IgD-negative memory B cell (primary cell): ENCODE data around the gene DPY19L3. TPM values are rescaled to one million over a fixed set of nuclear protein-coding genes. Genes with fewer than 3 reads are reported as not detected.
A peak's percentile ranks its signal among the peaks of the same experiment; 100 is the strongest.

Source experiments
- H3K27ac Mint-ChIP-seq, 3 donors: one replicate each; pipeline ENCODE4 v1.8.0; 2020 to 2022; ENCODE audit warnings: mild to moderate bottlenecking in 3 of 3, mixed read lengths in 3 of 3, moderate library complexity in 1 of 3
- H3K27me3 Mint-ChIP-seq: one replicate; pipeline ENCODE4 v1.8.0; 2021; ENCODE audit warnings: mixed read lengths
- H3K36me3 Mint-ChIP-seq: one replicate; pipeline ENCODE4 v1.8.0; 2020; ENCODE audit warnings: mild to moderate bottlenecking, mixed read lengths
- H3K4me1 Mint-ChIP-seq, 3 donors: one replicate each; pipeline ENCODE4 v1.8.0; 2020 to 2022; ENCODE audit warnings: mixed read lengths in 3 of 3, mild to moderate bottlenecking in 1 of 3
- H3K4me3 Mint-ChIP-seq, 4 donors: one replicate each; pipeline ENCODE4 v1.8.0; 2020 to 2022; ENCODE audit warnings: mild to moderate bottlenecking in 4 of 4, mixed read lengths in 4 of 4, moderate library complexity in 3 of 4
- H3K9me3 Mint-ChIP-seq, 3 donors: one replicate each; pipeline ENCODE4 v1.8.0; 2020 to 2021; ENCODE audit warnings: mixed read lengths in 3 of 3, mild to moderate bottlenecking in 1 of 3
- polyA plus RNA-seq: library from polyadenylated mRNA; unstranded; fragments of 300-500 nt; fragmentation: Illumina TruSeq; gene quantifications from one replicate; pipeline ENCODE4 v1.2.3, GENCODE V29; 2021

The DPY19L3 gene, protein sequence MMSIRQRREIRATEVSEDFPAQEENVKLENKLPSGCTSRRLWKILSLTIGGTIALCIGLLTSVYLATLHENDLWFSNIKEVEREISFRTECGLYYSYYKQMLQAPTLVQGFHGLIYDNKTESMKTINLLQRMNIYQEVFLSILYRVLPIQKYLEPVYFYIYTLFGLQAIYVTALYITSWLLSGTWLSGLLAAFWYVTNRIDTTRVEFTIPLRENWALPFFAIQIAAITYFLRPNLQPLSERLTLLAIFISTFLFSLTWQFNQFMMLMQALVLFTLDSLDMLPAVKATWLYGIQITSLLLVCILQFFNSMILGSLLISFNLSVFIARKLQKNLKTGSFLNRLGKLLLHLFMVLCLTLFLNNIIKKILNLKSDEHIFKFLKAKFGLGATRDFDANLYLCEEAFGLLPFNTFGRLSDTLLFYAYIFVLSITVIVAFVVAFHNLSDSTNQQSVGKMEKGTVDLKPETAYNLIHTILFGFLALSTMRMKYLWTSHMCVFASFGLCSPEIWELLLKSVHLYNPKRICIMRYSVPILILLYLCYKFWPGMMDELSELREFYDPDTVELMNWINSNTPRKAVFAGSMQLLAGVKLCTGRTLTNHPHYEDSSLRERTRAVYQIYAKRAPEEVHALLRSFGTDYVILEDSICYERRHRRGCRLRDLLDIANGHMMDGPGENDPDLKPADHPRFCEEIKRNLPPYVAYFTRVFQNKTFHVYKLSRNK
- polyA plus RNA-seq = 2.1 TPM

DNA sequence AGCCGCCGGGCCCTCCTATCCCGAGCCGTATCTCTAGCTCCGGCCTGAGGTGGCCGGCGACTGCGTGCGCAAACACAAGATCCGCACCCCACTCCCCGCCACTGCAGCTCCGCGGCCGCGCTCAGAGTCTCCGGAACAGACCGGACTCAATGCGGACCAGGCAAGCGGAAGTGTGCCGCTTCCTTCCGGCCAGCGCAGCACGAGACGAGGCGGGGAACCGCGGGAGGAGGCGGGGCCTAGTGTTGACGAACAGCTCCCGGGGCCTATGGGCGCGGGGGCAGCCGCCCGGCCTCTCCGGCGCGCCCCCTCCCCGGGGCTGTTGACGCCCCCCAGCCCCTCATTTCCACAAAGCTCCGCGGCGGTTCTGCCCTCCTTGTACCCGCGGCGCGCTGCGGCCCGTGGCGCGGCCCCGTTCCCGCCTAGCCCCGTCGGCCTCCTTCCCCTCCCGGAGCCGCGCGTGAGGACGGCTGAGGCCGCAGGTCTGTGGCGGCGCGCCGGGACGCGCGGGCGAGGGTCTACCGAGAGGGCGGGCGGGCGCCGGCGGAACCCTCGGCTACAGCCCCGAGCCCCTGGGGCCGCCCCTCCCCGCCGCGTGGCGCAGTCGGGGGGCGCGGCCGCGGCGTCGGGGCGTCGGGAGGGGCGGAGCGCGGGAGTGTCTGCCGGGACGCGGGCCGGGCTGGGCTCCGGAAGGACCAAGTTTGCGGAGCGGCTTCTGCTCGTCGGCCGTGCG is at the start of gene DPY19L3:
Gene DPY19L3, plus strand, starts transcription at position 340 of the 730 bp plus-strand sequence. CDS start 2,484 bp downstream, outside the sequence.
- no peaks in the 10 kb centered on the region for H3K9me3 Mint-ChIP-seq
- H3K36me3 Mint-ChIP-seq = peaks cover 7% of the 10 kb centered on the region
- H3K27me3 Mint-ChIP-seq = no peaks in the 10 kb centered on the region
- peak within 1 kb of the TSS; percentile 89 to 96 (median 93) for H3K4me3 Mint-ChIP-seq
- H3K4me1 Mint-ChIP-seq = peaks cover 4 to 11% (median 9%) of the 10 kb centered on the region in 3 donors
- peak within 1 kb of the TSS; percentile 62 to 93 (median 89) for H3K27ac Mint-ChIP-seq

DNA sequence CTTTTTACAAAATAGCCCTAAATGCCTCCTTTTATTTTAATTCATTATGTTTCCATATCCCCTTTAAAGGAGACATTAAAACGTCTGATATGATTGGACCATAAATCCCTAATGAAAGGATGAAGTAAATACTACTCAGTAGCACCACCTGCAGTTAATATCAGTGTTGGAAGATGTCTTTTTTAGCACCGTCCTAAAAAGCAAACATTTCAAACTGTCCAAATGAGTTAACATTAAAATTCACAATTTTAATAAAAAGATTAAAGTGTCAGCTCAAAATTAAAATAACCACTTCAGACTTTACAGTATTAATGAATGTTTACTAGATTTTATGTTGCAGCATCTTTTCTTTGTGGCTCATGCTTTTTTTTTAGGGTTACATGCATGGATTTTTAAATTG is 47.9 kb upstream of the DPY19L3 start:
- H3K4me1 Mint-ChIP-seq = peaks cover 22 to 24% (median 22%) of the 10 kb centered on the region in 3 donors
- H3K27me3 Mint-ChIP-seq = no peaks in the 10 kb centered on the region
- peaks cover 14% of the 10 kb centered on the region for H3K36me3 Mint-ChIP-seq
- H3K9me3 Mint-ChIP-seq = no peaks in the 10 kb centered on the region
- no peak overlapping the region for H3K4me3 Mint-ChIP-seq
- H3K27ac Mint-ChIP-seq = no peak overlapping the region

DNA sequence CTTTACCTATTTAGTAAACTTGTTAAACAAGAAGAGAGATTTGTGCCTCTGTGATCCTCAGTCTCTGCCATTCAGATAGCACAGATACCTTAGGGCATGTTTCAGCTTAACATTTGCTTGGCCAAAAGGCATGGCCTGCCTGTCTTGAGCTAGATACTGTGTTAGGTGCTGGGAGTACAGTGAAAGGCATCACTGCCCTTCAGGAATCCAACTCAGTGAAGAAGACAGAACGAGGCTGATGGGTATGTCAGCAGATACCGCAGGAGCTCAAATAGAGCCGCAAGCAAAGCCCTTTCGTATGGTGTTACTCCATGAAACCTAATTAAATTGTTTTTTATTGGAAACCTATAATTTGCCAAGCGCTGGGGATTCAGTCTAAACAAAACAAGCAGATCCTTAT is 47.2 kb upstream of the DPY19L3 start:
- Mint-ChIP-seq H3K4me3 (no peak overlapping the region), H3K27me3 (no peaks in the 10 kb centered on the region), H3K36me3 (peaks cover 12% of the 10 kb centered on the region), H3K27ac (no peak overlapping the region), H3K9me3 (no peaks in the 10 kb centered on the region), H3K4me1 (peaks cover 21 to 26% (median 23%) of the 10 kb centered on the region in 3 donors)

DNA sequence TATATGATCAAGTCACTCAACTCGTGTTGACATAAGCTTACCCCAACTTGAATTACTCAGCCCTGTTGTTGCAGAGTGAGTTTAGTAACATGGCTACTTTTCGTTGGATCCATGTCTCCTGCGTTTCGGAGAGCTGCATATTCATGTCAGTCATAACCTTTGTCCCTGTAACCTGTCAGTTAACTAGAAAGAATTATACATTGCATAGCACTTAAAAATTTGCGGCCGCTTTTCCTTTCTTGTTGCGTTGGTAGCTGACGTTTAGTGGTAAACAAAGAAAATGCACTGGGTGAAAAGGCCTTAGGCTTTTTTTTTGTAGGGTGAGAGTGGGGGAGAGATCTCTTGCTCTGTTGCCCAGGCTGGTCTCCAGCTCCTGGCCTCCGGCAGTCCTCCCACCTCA is 46.0 kb upstream of the DPY19L3 start:
- Mint-ChIP-seq H3K4me1 (peaks cover 20 to 27% (median 23%) of the 10 kb centered on the region in 3 donors), H3K27me3 (no peaks in the 10 kb centered on the region), H3K36me3 (peaks cover 6% of the 10 kb centered on the region), H3K4me3 (peak overlapping the region in 1 of 4 donors; percentile 12), H3K27ac (no peak overlapping the region), H3K9me3 (no peaks in the 10 kb centered on the region)

DNA sequence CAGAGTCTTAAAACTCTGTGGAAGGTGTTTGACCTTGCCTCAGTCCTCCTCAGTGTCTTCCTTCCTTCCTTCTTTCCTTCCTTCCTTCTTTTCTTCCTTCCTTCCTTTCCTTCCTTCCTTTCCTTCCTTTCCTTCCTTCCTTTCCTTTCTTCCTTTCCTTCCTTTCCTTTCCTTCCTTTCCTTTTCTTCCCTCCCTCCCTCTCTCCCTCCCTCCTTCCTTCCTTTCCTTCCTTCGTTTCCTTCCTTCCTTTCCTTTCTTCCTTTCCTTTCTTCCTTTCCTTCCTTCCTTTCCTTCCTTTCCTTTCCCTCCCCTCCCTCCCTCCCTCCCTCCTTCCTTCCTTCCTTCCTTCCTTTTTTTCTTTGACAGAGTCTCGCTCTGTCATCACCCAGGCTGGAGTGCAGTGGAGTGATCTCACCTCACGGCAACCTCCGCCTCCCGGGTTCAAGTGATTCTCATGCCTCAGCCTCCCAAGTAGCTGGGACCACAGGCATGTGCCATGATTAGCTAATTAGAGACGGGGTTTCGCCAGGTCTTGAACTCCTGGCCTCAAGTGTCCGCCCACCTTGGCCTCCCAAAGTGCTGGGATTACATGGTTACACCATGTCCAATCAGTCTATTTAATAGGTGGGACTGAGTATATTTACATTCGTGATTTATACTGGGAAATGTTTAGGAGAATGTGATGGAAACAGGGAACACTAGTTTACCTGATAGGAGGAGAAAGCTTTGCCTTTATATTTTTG is 43.8 kb upstream of the DPY19L3 start:
- Mint-ChIP-seq H3K9me3 (no peaks in the 10 kb centered on the region), H3K27me3 (no peaks in the 10 kb centered on the region), H3K4me3 (no peak overlapping the region), H3K27ac (no peak overlapping the region), H3K4me1 (peaks cover 14 to 18% (median 16%) of the 10 kb centered on the region in 3 donors), H3K36me3 (peaks cover 8% of the 10 kb centered on the region)

DNA sequence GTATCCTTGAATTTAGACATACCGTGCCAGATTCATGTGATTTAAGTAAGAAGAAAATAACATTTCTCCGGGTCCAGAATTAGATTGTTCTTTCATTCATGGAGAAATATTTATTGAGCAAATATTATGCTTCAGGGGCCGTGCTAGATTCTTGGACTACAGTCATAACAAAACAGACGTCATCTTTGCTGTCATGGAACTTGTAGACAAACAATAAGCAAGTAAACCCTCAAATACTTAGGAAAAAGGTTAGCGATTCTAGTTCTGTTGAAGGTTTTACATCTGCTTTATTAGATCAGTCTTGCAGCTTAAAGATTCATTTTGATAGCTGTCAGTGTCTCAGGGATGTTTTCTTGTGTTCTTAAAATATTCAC is 43.3 kb upstream of the DPY19L3 start:
- Mint-ChIP-seq H3K27ac (no peak overlapping the region), H3K36me3 (peaks cover 11% of the 10 kb centered on the region), H3K4me1 (peaks cover 17 to 20% (median 18%) of the 10 kb centered on the region in 3 donors), H3K9me3 (no peaks in the 10 kb centered on the region), H3K27me3 (no peaks in the 10 kb centered on the region), H3K4me3 (no peak overlapping the region)

DNA sequence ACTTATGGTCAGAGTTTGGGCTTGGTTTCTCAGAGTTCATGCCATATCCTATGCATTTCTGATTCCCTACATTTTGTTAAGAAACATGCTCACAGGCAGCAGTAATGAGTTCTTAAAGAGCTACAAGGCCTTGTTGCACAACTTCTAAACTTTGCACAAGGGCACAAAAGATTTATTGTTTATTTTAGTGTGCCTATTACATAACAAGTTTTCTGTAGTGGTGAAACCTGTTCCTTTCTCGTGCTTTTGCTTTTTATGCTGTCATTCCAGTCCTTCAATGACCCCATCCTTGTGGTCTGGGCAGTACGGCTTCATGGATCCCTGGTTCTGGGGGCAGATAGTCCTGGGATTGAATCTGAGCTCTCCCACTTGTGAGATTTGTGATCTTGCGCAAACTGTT is 42.4 kb upstream of the DPY19L3 start:
- Mint-ChIP-seq H3K27me3 (no peaks in the 10 kb centered on the region), H3K36me3 (peaks cover 11% of the 10 kb centered on the region), H3K27ac (no peak overlapping the region), H3K9me3 (no peaks in the 10 kb centered on the region), H3K4me1 (peaks cover 17 to 25% (median 22%) of the 10 kb centered on the region in 3 donors), H3K4me3 (no peak overlapping the region)

DNA sequence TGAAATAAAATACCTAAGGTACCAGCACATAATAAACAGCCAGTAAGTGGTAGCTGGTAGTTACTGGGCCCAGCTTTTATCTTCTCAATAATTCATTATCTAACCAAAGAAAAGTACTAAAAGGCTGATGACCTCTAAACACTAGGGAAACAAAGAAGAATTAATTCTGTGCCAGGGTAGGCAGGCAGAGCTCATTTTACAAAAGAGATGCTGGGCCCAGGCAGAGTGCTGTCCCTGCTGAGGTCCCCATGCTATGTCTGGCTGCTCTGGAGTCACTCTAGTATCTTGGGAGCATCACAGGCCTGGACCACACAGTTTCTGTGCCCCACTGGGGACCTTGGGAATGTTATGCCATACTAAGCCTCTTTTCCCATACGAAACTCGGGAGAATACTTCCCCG is 41.9 kb upstream of the DPY19L3 start:
- no peak overlapping the region for H3K27ac Mint-ChIP-seq
- H3K4me1 Mint-ChIP-seq = peaks cover 19 to 30% (median 24%) of the 10 kb centered on the region in 3 donors

DNA sequence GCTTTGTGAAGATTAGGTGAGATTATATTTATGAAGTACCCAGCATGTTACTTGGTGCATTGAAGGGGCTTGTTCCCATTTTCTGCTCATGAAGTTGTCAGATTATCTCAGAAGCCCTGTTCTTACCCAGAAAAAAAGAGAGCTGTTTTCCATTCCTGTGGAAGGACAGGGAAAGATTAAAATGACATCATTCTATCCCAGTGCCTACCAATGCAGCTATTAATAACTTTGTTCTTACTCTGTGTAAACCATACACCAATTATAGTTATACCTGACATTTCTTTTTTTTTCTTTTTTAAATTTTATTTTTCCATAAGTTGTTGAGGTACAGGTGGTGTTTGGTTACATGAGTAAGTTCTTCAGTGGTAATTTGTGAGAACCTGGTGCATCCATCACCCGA is 41.5 kb upstream of the DPY19L3 start:
- Mint-ChIP-seq H3K36me3 (peaks cover 11% of the 10 kb centered on the region), H3K4me3 (no peak overlapping the region), H3K4me1 (peaks cover 19 to 30% (median 24%) of the 10 kb centered on the region in 3 donors), H3K9me3 (no peaks in the 10 kb centered on the region), H3K27me3 (no peaks in the 10 kb centered on the region), H3K27ac (no peak overlapping the region)

More for the DNA sequence above, 41.9 kb upstream of the DPY19L3 start:
- Mint-ChIP-seq H3K36me3 (peaks cover 11% of the 10 kb centered on the region), H3K27me3 (no peaks in the 10 kb centered on the region), H3K4me3 (no peak overlapping the region), H3K9me3 (no peaks in the 10 kb centered on the region)

DNA sequence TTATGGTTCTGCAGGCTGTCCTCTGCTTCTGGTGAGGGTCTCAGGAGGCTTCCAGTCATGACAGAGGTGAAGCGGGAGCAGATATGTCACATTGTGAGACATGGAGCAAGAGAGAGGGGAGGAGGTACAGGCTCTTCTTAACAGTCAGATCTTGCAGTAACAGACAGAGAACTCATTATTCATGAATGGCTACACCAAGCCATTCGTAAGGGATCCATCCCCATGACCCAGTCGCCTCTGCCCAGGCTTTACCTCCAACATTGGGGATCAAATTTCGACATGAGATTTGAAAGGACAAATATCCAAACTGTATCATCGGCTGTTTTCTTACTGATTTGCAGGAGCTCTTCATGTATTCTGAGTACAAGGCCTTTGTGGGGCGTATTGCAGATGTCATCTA is 38.5 kb upstream of the DPY19L3 start:
- H3K27me3 Mint-ChIP-seq = no peaks in the 10 kb centered on the region
- peaks cover 22% of the 10 kb centered on the region for H3K36me3 Mint-ChIP-seq
- peaks cover 25 to 30% (median 25%) of the 10 kb centered on the region in 3 donors for H3K4me1 Mint-ChIP-seq
- peaks cover 0 to 1% (median 0%) of the 10 kb centered on the region in 3 donors for H3K9me3 Mint-ChIP-seq
- H3K4me3 Mint-ChIP-seq = peak overlapping the region in 1 of 4 donors; percentile 24
- H3K27ac Mint-ChIP-seq = peak overlapping the region in 1 of 3 donors; percentile 53

DNA sequence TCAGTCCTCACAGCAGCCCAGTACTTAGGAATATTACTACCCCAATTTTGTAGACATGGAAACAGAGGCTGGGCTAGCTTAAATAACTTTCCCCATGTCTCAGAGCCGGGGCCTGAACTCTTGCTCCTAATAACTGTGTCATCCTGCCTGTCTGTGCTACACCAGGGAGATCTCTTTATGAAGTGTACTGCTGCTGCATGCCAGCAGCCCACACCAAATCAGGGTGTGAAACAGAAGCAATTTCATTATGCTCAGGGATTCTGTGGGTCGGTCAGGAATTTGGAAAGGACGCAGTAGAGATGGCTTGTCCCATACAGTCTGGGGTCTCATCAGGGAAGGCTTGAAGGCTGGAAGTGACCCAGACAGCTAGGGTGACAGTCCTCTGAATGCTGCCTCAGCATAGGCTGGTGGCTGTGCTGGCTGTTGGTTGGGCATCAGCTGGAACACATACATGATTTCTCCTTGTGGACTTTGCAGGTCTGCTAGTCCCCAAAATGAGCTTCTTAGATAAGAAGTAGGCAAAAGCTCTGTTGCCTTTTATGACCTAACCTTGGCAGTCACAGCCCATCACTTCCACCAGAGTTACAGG is 37.5 kb upstream of the DPY19L3 start:
- H3K27me3 Mint-ChIP-seq = no peaks in the 10 kb centered on the region
- peaks cover 28% of the 10 kb centered on the region for H3K36me3 Mint-ChIP-seq
- H3K4me1 Mint-ChIP-seq = peaks cover 23 to 26% (median 24%) of the 10 kb centered on the region in 3 donors
- H3K27ac Mint-ChIP-seq = no peak overlapping the region
- H3K9me3 Mint-ChIP-seq = peaks cover 0 to 4% (median 0%) of the 10 kb centered on the region in 3 donors
- no peak overlapping the region for H3K4me3 Mint-ChIP-seq

DNA sequence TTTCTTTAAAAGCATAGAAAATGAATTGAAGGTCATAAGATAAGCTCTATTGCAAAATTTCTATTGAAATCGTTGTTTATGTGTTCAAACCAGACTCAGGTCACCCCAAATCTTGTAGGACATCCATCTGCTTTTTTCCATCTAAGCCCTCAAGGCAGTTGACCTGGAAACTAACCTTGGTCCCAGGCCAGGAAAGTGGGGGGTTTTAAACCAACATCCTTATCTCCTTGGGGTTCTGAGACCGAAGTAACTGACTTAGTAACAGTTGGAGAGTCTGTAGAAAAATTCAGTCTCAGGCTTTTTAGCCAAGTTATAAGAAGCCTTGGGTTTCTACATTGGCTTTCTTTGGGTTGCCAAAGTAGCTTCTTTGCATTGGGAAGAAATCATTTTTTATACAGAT is 36.8 kb upstream of the DPY19L3 start:
- Mint-ChIP-seq H3K4me1 (peaks cover 21 to 26% (median 24%) of the 10 kb centered on the region in 3 donors), H3K4me3 (no peak overlapping the region), H3K27ac (peak overlapping the region in 1 of 3 donors; percentile 28), H3K36me3 (peaks cover 28% of the 10 kb centered on the region), H3K9me3 (peaks cover 0 to 4% (median 0%) of the 10 kb centered on the region in 3 donors), H3K27me3 (no peaks in the 10 kb centered on the region)

DNA sequence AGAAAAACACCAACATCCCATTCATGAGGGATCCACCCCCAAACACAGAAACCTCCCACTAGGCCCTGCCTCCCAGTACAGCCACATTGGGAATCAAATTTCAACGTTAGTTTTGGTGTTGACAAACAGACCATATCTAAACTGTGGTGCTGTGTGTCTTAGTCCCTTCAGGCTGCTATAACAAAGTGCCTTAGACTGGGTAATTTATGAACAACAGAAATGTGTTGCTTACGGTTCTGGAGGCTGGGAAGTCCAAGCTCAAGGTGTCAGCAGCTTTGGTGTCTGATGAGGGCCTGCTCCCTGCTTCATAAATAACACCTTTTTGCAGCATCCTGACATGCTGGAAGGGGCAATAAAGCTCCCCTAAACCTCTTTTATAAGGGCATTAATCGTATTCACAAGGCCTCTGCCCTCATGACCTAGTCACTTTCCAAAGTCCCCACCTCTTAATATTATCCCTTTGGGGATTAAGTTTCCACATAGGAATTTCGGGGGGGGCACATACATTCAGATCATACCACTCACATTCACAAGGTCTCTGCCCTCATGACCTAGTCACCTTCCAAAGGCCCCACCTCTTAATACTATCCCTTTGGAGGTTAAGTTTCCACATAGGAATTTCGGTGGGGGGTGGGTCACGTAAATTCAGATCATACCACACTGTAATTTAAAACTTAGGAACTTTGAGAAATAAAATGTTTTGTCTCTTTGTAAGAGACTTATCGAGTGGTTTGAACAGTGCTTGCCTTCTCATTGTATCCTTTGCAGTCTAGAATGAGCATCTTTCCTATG is 32.6 kb upstream of the DPY19L3 start:
- Mint-ChIP-seq H3K27ac (no peak overlapping the region), H3K9me3 (peaks cover 0 to 4% (median 0%) of the 10 kb centered on the region in 3 donors), H3K27me3 (no peaks in the 10 kb centered on the region), H3K36me3 (peaks cover 21% of the 10 kb centered on the region), H3K4me1 (peaks cover 5 to 12% (median 7%) of the 10 kb centered on the region in 3 donors), H3K4me3 (no peak overlapping the region)
